ENCODE measurements around the gene ARID4A. TPM values are rescaled to one million over a fixed set of nuclear protein-coding genes. Genes with fewer than 3 reads are reported as not detected.

ARID4A gene
- total and polyA plus RNA-seq, 2 donors: 13.7 to 14.8 TPM

DNA sequence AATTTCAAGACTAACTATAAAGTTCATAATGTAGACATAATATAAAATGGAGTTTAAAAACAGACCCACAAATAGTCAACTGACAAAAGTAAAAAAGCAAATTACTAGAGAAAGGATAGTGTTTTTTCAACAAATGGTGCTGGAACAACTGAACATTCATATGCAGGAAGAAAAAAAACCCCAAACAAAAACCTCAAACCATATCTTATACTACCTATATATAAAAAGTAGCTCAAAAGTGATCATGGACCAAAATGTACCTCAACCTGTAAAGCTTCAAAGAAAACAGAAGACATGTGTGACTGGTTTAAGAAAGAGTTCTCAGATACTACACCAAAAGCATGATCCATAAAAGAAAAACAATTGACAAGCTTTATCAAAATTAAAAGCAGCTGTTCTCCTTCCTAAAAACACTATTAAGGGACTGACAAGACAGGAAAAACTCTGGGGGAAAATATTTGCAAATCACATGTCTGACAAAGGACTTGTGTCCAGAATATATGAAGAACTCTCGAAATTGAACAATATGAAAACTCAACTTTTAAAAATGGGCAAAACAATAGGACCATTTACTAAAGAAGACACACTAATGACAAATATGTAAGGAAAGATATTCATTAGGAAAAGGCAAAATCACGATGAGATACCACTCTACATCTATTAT lies 22.7 kb upstream of the ARID4A start:
- peaks cover 0 to 4% of the 10 kb centered on the region in 2 donors for H3K4me1 ChIP-seq (ENCODE audit: control insufficient read depth in 2 of 2, insufficient read depth in 2 of 2, low read length in 2 of 2)
- whole genome bisulfite sequencing: 94% methylated on average over 2 of the region's 2 CpGs
- H3K27ac ChIP-seq (ENCODE audit: low read depth in 1 of 2, low read length in 1 of 2): peak overlapping the region in 1 of 2 donors; percentile 12
- peak in 1 of 9 donors; percentile 24 for DNase-seq (ENCODE audit: low read depth in 6 of 9, low spot score in 9 of 9)
- peaks cover 29 to 48% of the 10 kb centered on the region in 2 donors for H3K36me3 ChIP-seq (ENCODE audit: control insufficient read depth in 2 of 2, insufficient read depth in 2 of 2, low read length in 1 of 2)
- no peaks in the 10 kb centered on the region for H3K27me3 ChIP-seq (ENCODE audit: control insufficient read depth in 2 of 2, insufficient read depth in 1 of 2, low read length in 1 of 2)
- H3K4me3 ChIP-seq (ENCODE audit: low read length in 2 of 2): no peak overlapping the region
- no peaks in the 10 kb centered on the region for H3K9me3 ChIP-seq (ENCODE audit: control insufficient read depth in 2 of 2, insufficient read depth in 1 of 2, low read length in 1 of 2)

DNA sequence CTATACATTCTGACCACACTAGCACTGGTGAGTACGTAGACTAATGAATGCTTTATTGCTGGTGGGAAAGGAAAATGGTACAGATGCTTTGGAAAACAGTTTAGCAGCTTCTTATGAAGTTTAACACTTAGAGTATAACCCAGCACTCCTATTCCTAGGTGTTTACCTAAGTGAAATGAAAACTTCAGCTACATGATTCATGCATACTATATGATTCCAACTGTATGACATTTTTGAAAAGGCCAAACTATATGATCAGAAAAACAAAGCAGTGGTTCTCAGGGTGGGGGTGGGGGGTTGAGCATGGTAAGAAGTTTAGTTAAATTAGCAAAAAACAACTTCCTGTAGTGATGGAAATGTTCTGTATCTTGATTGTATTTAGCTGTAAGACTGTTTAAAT lies 22.1 kb upstream of the ARID4A start:
- no peaks in the 10 kb centered on the region for H3K27me3 ChIP-seq (ENCODE audit: control insufficient read depth in 2 of 2, insufficient read depth in 1 of 2, low read length in 1 of 2)
- H3K36me3 ChIP-seq (ENCODE audit: control insufficient read depth in 2 of 2, insufficient read depth in 2 of 2, low read length in 1 of 2): peaks cover 24 to 43% of the 10 kb centered on the region in 2 donors
- H3K9me3 ChIP-seq (ENCODE audit: control insufficient read depth in 2 of 2, insufficient read depth in 1 of 2, low read length in 1 of 2): no peaks in the 10 kb centered on the region
- H3K4me1 ChIP-seq (ENCODE audit: control insufficient read depth in 2 of 2, insufficient read depth in 2 of 2, low read length in 2 of 2): peaks cover 0 to 5% of the 10 kb centered on the region in 2 donors
- 95% methylated on average over 1 of the region's 1 CpG for WGBS
- no peak overlapping the region for H3K4me3 ChIP-seq (ENCODE audit: low read length in 2 of 2)
- DNase-seq (ENCODE audit: low read depth in 6 of 9, low spot score in 9 of 9): no peak
- peak overlapping the region in 1 of 2 donors; percentile 5 for H3K27ac ChIP-seq (ENCODE audit: low read depth in 1 of 2, low read length in 1 of 2)

- no peak overlapping the region for H3K27ac ChIP-seq (ENCODE audit: low read depth in 1 of 2, low read length in 1 of 2)
- no peak overlapping the region for H3K4me3 ChIP-seq (ENCODE audit: low read length in 2 of 2)
- peaks cover 0 to 8% of the 10 kb centered on the region in 2 donors for H3K4me1 ChIP-seq (ENCODE audit: control insufficient read depth in 2 of 2, insufficient read depth in 2 of 2, low read length in 2 of 2)
- peaks cover 18 to 37% of the 10 kb centered on the region in 2 donors for H3K36me3 ChIP-seq (ENCODE audit: control insufficient read depth in 2 of 2, insufficient read depth in 2 of 2, low read length in 1 of 2)
- no peak for DNase-seq (ENCODE audit: low read depth in 6 of 9, low spot score in 9 of 9)
- 99% methylated on average over 8 of the region's 8 CpGs for WGBS
- H3K27me3 ChIP-seq (ENCODE audit: control insufficient read depth in 2 of 2, insufficient read depth in 1 of 2, low read length in 1 of 2): no peaks in the 10 kb centered on the region
- no peaks in the 10 kb centered on the region for H3K9me3 ChIP-seq (ENCODE audit: control insufficient read depth in 2 of 2, insufficient read depth in 1 of 2, low read length in 1 of 2)
Observed at GRCh38 chr14:58278177-58278576, 20.2 kb upstream of the ARID4A start.

DNA sequence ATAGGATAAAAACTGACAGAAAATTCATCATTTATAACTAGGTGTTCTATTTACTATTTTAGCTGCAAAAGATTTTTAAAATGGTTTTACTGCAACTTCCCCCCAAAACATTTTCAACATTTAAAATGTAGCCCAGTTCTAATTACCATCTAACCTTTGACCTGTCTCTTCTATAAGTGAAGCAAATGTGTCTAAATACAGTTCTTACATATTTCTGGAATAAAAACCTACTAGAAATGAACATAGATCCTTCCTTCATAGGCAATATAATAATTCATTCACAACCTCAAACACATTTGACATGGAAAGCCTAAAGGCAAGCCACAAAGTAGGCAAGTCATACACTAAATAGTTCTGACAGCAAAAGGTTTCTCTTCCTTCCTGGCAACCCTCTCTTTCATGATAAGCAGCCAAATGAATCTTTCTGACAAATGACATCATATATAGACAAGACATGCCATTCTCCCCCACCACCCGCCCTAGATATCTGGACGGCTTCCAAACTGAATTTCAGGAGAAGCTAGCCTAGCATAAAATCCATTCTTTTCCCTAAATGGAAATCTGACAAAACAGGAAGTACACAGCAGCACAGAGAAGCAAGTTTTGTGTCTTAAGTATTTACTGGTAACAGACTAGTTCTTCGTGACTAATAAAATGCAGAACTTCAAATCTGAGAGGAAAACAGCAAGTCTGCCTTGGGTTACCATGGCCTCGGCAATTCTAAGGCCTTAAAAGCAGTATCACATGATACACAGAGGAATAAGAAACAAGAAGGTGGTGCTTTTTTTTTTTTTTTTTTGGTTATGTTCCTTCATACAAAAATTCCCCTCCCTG lies 17.2 kb upstream of the ARID4A start:
- Histone ChIP-seq H3K4me1 (ENCODE audit: control insufficient read depth in 2 of 2, insufficient read depth in 2 of 2, low read length in 2 of 2) (peaks cover 0 to 4% of the 10 kb centered on the region in 2 donors), H3K9me3 (ENCODE audit: control insufficient read depth in 2 of 2, insufficient read depth in 1 of 2, low read length in 1 of 2) (no peaks in the 10 kb centered on the region)
- peak in 2 of 9 donors; percentile 24 to 47 for DNase-seq (ENCODE audit: low read depth in 6 of 9, low spot score in 9 of 9)

DNA sequence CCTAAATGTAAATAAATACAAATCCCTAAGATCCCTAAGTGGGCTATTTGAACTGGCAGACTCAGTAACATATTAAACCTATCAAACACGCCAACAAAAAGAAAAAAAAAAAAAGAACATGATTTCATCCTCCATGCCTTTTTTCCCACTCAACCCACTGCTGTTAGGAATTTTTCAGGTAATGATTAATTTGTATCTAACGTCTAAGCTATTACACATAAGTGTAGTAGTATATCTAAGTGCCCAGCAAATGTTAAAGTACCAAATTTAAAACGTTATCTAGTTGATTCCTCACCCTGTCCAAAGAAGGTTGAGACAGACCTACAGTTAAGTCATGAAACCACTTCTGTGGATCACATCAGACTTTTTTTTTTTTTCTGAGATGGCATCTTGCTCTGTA lies 16.4 kb upstream of the ARID4A start:
- Histone ChIP-seq H3K27ac (ENCODE audit: low read depth in 1 of 2, low read length in 1 of 2) (no peak overlapping the region), H3K9me3 (ENCODE audit: control insufficient read depth in 2 of 2, insufficient read depth in 1 of 2, low read length in 1 of 2) (no peaks in the 10 kb centered on the region), H3K4me1 (ENCODE audit: control insufficient read depth in 2 of 2, insufficient read depth in 2 of 2, low read length in 2 of 2) (peaks cover 0 to 4% of the 10 kb centered on the region in 2 donors), H3K36me3 (ENCODE audit: control insufficient read depth in 2 of 2, insufficient read depth in 2 of 2, low read length in 1 of 2) (peaks cover 23 to 52% of the 10 kb centered on the region in 2 donors), H3K4me3 (ENCODE audit: low read length in 2 of 2) (no peak overlapping the region), H3K27me3 (ENCODE audit: control insufficient read depth in 2 of 2, insufficient read depth in 1 of 2, low read length in 1 of 2) (no peaks in the 10 kb centered on the region)
- no peak for DNase-seq (ENCODE audit: low read depth in 6 of 9, low spot score in 9 of 9)
- WGBS: 85% methylated on average over 3 of the region's 3 CpGs

More for the DNA sequence above, 17.2 kb upstream of the ARID4A start:
- Histone ChIP-seq H3K27me3 (ENCODE audit: control insufficient read depth in 2 of 2, insufficient read depth in 1 of 2, low read length in 1 of 2) (no peaks in the 10 kb centered on the region), H3K36me3 (ENCODE audit: control insufficient read depth in 2 of 2, insufficient read depth in 2 of 2, low read length in 1 of 2) (peaks cover 22 to 48% of the 10 kb centered on the region in 2 donors), H3K4me3 (ENCODE audit: low read length in 2 of 2) (no peak overlapping the region), H3K27ac (ENCODE audit: low read depth in 1 of 2, low read length in 1 of 2) (peak overlapping the region; percentile 10 to 75)
- WGBS: 35% methylated on average over 4 of the region's 4 CpGs

- Histone ChIP-seq H3K27ac (ENCODE audit: low read depth in 1 of 2, low read length in 1 of 2) (no peak overlapping the region), H3K36me3 (ENCODE audit: control insufficient read depth in 2 of 2, insufficient read depth in 2 of 2, low read length in 1 of 2) (peaks cover 14 to 52% of the 10 kb centered on the region in 2 donors), H3K4me3 (ENCODE audit: low read length in 2 of 2) (no peak overlapping the region), H3K4me1 (ENCODE audit: control insufficient read depth in 2 of 2, insufficient read depth in 2 of 2, low read length in 2 of 2) (peaks cover 0 to 4% of the 10 kb centered on the region in 2 donors), H3K9me3 (ENCODE audit: control insufficient read depth in 2 of 2, insufficient read depth in 1 of 2, low read length in 1 of 2) (no peaks in the 10 kb centered on the region), H3K27me3 (ENCODE audit: control insufficient read depth in 2 of 2, insufficient read depth in 1 of 2, low read length in 1 of 2) (no peaks in the 10 kb centered on the region)
- WGBS: 96% methylated on average over 4 of the region's 4 CpGs
- no peak for DNase-seq (ENCODE audit: low read depth in 6 of 9, low spot score in 9 of 9)
Observed at GRCh38 chr14:58282925-58283593, 15.3 kb upstream of the ARID4A start.

DNA sequence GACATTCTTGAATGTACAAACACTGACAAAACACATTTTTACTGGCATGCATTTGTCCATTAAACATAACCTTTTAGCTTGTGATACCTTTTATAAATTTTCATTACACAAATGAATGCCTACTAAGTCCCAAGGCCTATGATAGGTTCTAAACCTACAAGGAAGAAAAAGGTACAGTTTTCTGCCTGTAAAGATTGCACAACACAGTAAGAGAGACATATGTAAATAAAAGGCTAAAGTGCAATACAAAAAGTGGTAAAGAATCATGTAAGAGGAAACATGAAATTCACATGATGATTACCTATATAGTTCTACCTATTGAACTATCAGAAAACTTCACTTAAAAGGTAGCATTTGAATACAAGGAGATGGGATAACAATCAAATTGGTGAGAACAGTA lies 14.6 kb upstream of the ARID4A start:
- Histone ChIP-seq H3K36me3 (ENCODE audit: control insufficient read depth in 2 of 2, insufficient read depth in 2 of 2, low read length in 1 of 2) (peaks cover 11 to 52% of the 10 kb centered on the region in 2 donors), H3K4me3 (ENCODE audit: low read length in 2 of 2) (no peak overlapping the region), H3K4me1 (ENCODE audit: control insufficient read depth in 2 of 2, insufficient read depth in 2 of 2, low read length in 2 of 2) (peaks cover 0 to 4% of the 10 kb centered on the region in 2 donors), H3K9me3 (ENCODE audit: control insufficient read depth in 2 of 2, insufficient read depth in 1 of 2, low read length in 1 of 2) (no peaks in the 10 kb centered on the region), H3K27me3 (ENCODE audit: control insufficient read depth in 2 of 2, insufficient read depth in 1 of 2, low read length in 1 of 2) (no peaks in the 10 kb centered on the region), H3K27ac (ENCODE audit: low read depth in 1 of 2, low read length in 1 of 2) (no peak overlapping the region)
- no peak for DNase-seq (ENCODE audit: low read depth in 6 of 9, low spot score in 9 of 9)

DNA sequence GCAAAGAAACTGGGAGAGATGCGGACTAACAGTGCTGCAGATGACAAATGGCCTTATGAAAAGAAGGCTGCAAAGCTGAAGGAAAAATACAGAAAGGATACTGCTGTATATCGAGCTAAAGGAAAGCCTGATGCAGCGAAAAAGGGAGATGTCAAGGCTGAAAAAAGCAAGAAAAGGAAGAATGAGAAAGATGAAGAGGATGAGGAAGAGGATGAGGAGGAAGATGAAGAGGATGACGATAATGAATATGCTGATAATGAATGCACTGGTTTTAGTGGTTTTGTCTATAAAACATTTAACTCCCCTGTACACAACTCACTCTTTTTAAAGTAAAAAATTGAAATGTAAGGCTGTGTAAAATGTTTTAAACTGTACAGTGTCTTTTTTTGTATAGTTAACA lies 13.2 kb upstream of the ARID4A start:
- H3K27me3 ChIP-seq (ENCODE audit: control insufficient read depth in 2 of 2, insufficient read depth in 1 of 2, low read length in 1 of 2): no peaks in the 10 kb centered on the region
- no peaks in the 10 kb centered on the region for H3K9me3 ChIP-seq (ENCODE audit: control insufficient read depth in 2 of 2, insufficient read depth in 1 of 2, low read length in 1 of 2)
- no peak for DNase-seq (ENCODE audit: low read depth in 6 of 9, low spot score in 9 of 9)
- H3K27ac ChIP-seq (ENCODE audit: low read depth in 1 of 2, low read length in 1 of 2): no peak overlapping the region
- peaks cover 0 to 4% of the 10 kb centered on the region in 2 donors for H3K4me1 ChIP-seq (ENCODE audit: control insufficient read depth in 2 of 2, insufficient read depth in 2 of 2, low read length in 2 of 2)
- 77% methylated on average over 4 of the region's 4 CpGs for WGBS
- no peak overlapping the region for H3K4me3 ChIP-seq (ENCODE audit: low read length in 2 of 2)
- H3K36me3 ChIP-seq (ENCODE audit: control insufficient read depth in 2 of 2, insufficient read depth in 2 of 2, low read length in 1 of 2): peaks cover 11 to 59% of the 10 kb centered on the region in 2 donors

GRCh38 chr14:58287607-58288042 lies 10.7 kb upstream of the ARID4A start:
- Histone ChIP-seq H3K27ac (ENCODE audit: low read depth in 1 of 2, low read length in 1 of 2) (no peak overlapping the region), H3K4me1 (ENCODE audit: control insufficient read depth in 2 of 2, insufficient read depth in 2 of 2, low read length in 2 of 2) (no peaks in the 10 kb centered on the region), H3K27me3 (ENCODE audit: control insufficient read depth in 2 of 2, insufficient read depth in 1 of 2, low read length in 1 of 2) (no peaks in the 10 kb centered on the region), H3K36me3 (ENCODE audit: control insufficient read depth in 2 of 2, insufficient read depth in 2 of 2, low read length in 1 of 2) (peaks cover 19 to 67% of the 10 kb centered on the region in 2 donors), H3K9me3 (ENCODE audit: control insufficient read depth in 2 of 2, insufficient read depth in 1 of 2, low read length in 1 of 2) (no peaks in the 10 kb centered on the region), H3K4me3 (ENCODE audit: low read length in 2 of 2) (no peak overlapping the region)
- no peak for DNase-seq (ENCODE audit: low read depth in 6 of 9, low spot score in 9 of 9)
- 98% methylated on average over 3 of the region's 3 CpGs for WGBS

Data from thymus (tissue), 11 donors.